ENCODE data around the gene BRD4.

- TF ChIP-seq CTCF (IDR thresholded peaks at IDR 0.05) (no peak), POLR2A (IDR thresholded peaks at IDR 0.05) (no peak)
Observed at GRCh38 chr19:15291548-15292021, 40.8 kb downstream of the BRD4 start.

Data from Peyer's patch (tissue), 4 donors.